Measurements from ENCODE around the gene EHD2.
A peak's percentile ranks its signal among the peaks of the same experiment; 100 is the strongest.
"Not testable (repeated sequence)": the region's sequence is repeated elsewhere in the genome, so short reads cannot be mapped to it uniquely, and the experiment has no call there.

Gene EHD2

GRCh38 chr19:47778954-47779351 lies 65.7 kb downstream of the EHD2 start:
- DNase-seq (ENCODE audit: low read depth), result no peak

GRCh38 chr19:47779524-47780214 lies 66.4 kb downstream of the EHD2 start:
- peak overlapping the region; percentile 86 for H3K4me3 ChIP-seq (ENCODE audit: control insufficient read depth, low read depth, low read length)
- TF ChIP-seq, protein P1, sequence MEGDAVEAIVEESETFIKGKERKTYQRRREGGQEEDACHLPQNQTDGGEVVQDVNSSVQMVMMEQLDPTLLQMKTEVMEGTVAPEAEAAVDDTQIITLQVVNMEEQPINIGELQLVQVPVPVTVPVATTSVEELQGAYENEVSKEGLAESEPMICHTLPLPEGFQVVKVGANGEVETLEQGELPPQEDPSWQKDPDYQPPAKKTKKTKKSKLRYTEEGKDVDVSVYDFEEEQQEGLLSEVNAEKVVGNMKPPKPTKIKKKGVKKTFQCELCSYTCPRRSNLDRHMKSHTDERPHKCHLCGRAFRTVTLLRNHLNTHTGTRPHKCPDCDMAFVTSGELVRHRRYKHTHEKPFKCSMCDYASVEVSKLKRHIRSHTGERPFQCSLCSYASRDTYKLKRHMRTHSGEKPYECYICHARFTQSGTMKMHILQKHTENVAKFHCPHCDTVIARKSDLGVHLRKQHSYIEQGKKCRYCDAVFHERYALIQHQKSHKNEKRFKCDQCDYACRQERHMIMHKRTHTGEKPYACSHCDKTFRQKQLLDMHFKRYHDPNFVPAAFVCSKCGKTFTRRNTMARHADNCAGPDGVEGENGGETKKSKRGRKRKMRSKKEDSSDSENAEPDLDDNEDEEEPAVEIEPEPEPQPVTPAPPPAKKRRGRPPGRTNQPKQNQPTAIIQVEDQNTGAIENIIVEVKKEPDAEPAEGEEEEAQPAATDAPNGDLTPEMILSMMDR (IDR thresholded peaks at IDR 0.05; ENCODE audit: control insufficient read depth, insufficient read depth, low read depth, low read length, missing control alignments), result no peak
- no peak for DNase-seq (ENCODE audit: low read depth)

More at GRCh38 chr19:47778954-47779351, 65.7 kb downstream of the EHD2 start:
- peak overlapping the region; percentile 86 for H3K4me3 ChIP-seq (ENCODE audit: control insufficient read depth, low read depth, low read length)
- TF ChIP-seq, protein P1 (IDR thresholded peaks at IDR 0.05; ENCODE audit: control insufficient read depth, insufficient read depth, low read depth, low read length, missing control alignments), result no peak

GRCh38 chr19:47780215-47780551 lies 67.0 kb downstream of the EHD2 start:
- DNase-seq (ENCODE audit: low read depth), result no peak
- peak overlapping the region; percentile 86 for H3K4me3 ChIP-seq (ENCODE audit: control insufficient read depth, low read depth, low read length)
- TF ChIP-seq, protein P1 (IDR thresholded peaks at IDR 0.05; ENCODE audit: control insufficient read depth, insufficient read depth, low read depth, low read length, missing control alignments), result no peak

DNA sequence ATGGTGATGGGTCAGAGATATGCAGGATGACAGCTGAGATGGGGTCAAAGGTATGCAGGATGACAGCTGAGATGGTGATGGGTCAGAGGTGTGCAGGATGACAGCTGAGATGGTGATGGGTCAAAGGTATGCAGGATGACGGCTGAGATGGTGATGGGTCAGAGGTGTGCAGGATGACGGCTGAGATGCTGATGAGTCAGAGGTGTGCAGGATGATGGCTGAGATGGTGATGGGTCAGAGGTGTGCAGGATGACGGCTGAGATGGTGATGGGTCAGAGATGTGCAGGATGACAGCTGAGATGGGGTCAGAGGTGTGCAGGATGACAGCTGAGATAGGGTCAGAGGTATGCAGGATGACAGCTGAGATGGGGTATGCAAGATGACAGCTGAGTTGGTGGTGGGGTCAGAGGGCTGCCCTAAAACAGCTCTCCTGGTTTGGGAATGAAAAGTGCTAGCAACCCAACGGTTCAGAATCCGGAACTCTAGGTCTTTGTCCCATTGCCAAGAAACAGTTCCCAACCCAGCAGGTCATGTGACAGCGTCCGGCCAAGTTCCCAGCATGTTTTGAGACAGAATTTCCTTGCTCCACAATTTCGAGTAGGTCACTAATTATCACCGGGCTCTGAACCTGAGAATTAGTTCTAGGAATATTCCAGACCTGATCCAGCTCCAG lies 68.5 kb downstream of the EHD2 start:
- H3K4me3 ChIP-seq (ENCODE audit: control insufficient read depth, low read depth, low read length), result no peak overlapping the region

GRCh38 chr19:47786566-47786965 lies 73.3 kb downstream of the EHD2 start:
- no peak for DNase-seq (ENCODE audit: low read depth)
- TF ChIP-seq, protein P1 (IDR thresholded peaks at IDR 0.05; ENCODE audit: control insufficient read depth, insufficient read depth, low read depth, low read length, missing control alignments), result no peak

More for the DNA sequence above, 68.5 kb downstream of the EHD2 start:
- TF ChIP-seq, protein P1 (IDR thresholded peaks at IDR 0.05; ENCODE audit: control insufficient read depth, insufficient read depth, low read depth, low read length, missing control alignments), result no peak
- DNase-seq (ENCODE audit: low read depth), result no peak

DNA sequence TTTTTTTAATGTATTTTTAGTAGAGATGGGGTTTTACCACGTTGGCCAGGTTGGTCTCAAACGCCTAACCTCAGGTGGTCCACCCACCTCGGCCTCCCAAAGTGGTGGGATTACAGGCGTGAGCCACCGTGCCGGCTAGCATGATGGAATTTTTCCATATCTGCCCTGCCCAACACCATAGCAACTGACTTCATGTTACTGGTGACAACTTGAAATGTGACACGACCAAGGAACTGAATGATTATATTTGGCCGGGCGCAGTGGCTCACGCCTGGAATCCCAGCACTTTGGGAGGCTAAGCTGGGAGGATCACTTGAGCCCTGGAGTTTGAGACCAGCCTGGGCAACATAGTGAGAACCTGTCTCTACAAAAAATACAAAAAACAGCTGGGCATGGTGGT lies 74.1 kb downstream of the EHD2 start:
- DNase-seq (ENCODE audit: low read depth); H3K4me3 ChIP-seq (ENCODE audit: control insufficient read depth, low read depth, low read length): not testable (repeated sequence)

More at GRCh38 chr19:47786566-47786965, 73.3 kb downstream of the EHD2 start:
- no peak overlapping the region for H3K4me3 ChIP-seq (ENCODE audit: control insufficient read depth, low read depth, low read length)

DNA sequence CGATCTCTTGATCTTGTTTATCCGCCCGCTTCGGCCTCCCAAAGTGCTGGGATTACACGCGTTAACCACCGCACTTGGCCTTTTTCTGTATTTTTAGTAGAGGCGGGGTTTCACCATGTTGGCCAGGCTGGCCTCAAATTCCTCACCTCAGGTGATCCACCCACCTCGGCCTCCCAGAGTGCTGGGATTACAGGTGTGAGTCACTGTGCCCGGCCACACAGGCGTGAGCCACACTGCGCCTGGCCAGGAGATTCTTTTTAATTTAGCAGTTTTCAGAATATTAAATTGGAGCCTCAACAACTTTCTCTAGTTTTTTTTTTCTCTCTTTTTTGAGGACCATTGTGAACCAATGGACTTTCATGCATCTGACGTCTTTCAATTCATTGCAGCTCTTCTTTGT lies 76.6 kb downstream of the EHD2 start:
- not testable (repeated sequence) for H3K4me3 ChIP-seq (ENCODE audit: control insufficient read depth, low read depth, low read length); DNase-seq (ENCODE audit: low read depth)

All from AG09309 (cell line).